ENCODE data around the gene PAPPA2. TPM values are rescaled to one million over a fixed set of nuclear protein-coding genes. Genes with fewer than 3 reads are reported as not detected.
A peak's percentile ranks its signal among the peaks of the same experiment; 100 is the strongest.

PAPPA2 gene
- total RNA-seq, 3 donors from 2014 or later (not counting 1 experiment from before 2014, with no cell fraction given): 0.48 TPM; not detected in 2

- no peak for ATAC-seq
- H3K4me3 Mint-ChIP-seq: no peak overlapping the region
- H3K27ac ChIP-seq (ENCODE audit: low read length): no peak overlapping the region
- H3K9me3 ChIP-seq (ENCODE audit: control insufficient read depth, insufficient read depth, low read length): no peaks in the 10 kb centered on the region
- TF ChIP-seq, protein P1, sequence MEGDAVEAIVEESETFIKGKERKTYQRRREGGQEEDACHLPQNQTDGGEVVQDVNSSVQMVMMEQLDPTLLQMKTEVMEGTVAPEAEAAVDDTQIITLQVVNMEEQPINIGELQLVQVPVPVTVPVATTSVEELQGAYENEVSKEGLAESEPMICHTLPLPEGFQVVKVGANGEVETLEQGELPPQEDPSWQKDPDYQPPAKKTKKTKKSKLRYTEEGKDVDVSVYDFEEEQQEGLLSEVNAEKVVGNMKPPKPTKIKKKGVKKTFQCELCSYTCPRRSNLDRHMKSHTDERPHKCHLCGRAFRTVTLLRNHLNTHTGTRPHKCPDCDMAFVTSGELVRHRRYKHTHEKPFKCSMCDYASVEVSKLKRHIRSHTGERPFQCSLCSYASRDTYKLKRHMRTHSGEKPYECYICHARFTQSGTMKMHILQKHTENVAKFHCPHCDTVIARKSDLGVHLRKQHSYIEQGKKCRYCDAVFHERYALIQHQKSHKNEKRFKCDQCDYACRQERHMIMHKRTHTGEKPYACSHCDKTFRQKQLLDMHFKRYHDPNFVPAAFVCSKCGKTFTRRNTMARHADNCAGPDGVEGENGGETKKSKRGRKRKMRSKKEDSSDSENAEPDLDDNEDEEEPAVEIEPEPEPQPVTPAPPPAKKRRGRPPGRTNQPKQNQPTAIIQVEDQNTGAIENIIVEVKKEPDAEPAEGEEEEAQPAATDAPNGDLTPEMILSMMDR (IDR thresholded peaks at IDR 0.05): no peak
- no peak overlapping the region for H3K4me3 ChIP-seq (ENCODE audit: low read length)
- no peaks in the 10 kb centered on the region for H3K27me3 Mint-ChIP-seq (ENCODE audit: low read depth in 2 of 2)
- H3K4me1 ChIP-seq (ENCODE audit: control insufficient read depth, insufficient read depth, low read length): no peaks in the 10 kb centered on the region
- no peak for DNase-seq
- H3K27ac Mint-ChIP-seq: no peak overlapping the region
- H3K27me3 ChIP-seq (ENCODE audit: control insufficient read depth, insufficient read depth, low read length): no peaks in the 10 kb centered on the region
- no peaks in the 10 kb centered on the region for H3K36me3 ChIP-seq (ENCODE audit: control insufficient read depth, insufficient read depth, low read length)
- 89% methylated on average over 13 of the region's 13 CpGs for WGBS (ENCODE audit: insufficient coverage)
- no peaks in the 10 kb centered on the region for H3K4me1 Mint-ChIP-seq
- no peaks in the 10 kb centered on the region for H3K36me3 Mint-ChIP-seq
- no peaks in the 10 kb centered on the region for H3K9me3 Mint-ChIP-seq
- intact Hi-C loops (cut with micrococcal nuclease): loop anchor here (5.0 kb wide), 1 partner anchor 1728 kb away; no protein-coding TSS in a partner anchor
Observed at GRCh38 chr1:176879784-176880620, 417.0 kb downstream of the PAPPA2 start.

DNA sequence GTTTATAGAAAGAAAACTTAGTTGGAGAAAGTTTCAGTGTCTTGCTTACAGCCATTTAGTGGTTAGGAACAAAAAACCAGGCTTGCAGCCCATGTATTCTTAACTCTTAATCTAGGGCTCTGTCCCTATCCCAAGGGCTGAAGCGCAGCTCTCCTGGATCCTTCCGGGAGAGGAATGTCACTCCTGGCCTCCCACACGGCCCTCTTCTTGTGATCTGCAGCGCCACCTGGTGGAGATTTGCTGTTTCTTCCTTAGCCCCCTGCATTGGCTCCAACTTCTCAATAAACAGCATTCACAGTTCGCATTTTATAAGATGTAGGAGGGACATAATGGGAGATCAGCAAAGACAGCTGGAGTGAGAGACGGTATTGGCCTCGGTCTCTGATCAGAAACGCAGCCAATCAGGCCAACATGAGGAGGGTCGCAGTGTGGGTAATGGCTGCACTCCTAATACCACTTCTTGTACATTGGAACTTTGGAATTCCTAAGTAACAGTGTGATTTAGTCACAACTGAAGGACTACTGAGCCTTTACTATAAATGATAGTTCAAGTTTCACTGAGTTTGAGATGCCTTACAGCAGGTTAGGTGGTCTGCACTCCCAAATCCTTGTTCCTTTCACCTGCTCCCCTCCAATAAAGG, 418.1 kb downstream of the PAPPA2 start:
- Mint-ChIP-seq H3K27me3 (ENCODE audit: low read depth in 2 of 2) (peaks cover 0 to 3% of the 10 kb centered on the region in 2 donors), H3K36me3 (no peaks in the 10 kb centered on the region), H3K27ac (no peak overlapping the region), H3K4me1 (no peaks in the 10 kb centered on the region), H3K4me3 (no peak overlapping the region), H3K9me3 (no peaks in the 10 kb centered on the region)
- H3K4me3 ChIP-seq (ENCODE audit: low read length): no peak overlapping the region
- H3K4me1 ChIP-seq (ENCODE audit: control insufficient read depth, insufficient read depth, low read length): no peaks in the 10 kb centered on the region
- 26% methylated on average over 8 of the region's 9 CpGs for WGBS (ENCODE audit: insufficient coverage)
- DNase-seq (peak; percentile 25 to 44), ATAC-seq (no peak)
- no peaks in the 10 kb centered on the region for H3K9me3 ChIP-seq (ENCODE audit: control insufficient read depth, insufficient read depth, low read length)
- H3K27ac ChIP-seq (ENCODE audit: low read length): no peak overlapping the region
- intact Hi-C loops (cut with micrococcal nuclease): loop anchor here (5.0 kb wide), 1 partner anchor 1729 kb away; no protein-coding TSS in a partner anchor
- H3K36me3 ChIP-seq (ENCODE audit: control insufficient read depth, insufficient read depth, low read length): no peaks in the 10 kb centered on the region
- no peaks in the 10 kb centered on the region for H3K27me3 ChIP-seq (ENCODE audit: control insufficient read depth, insufficient read depth, low read length)
- TF ChIP-seq, protein P1 (IDR thresholded peaks at IDR 0.05): peak; percentile 53

- Histone ChIP-seq H3K4me3 (ENCODE audit: low read length) (no peak overlapping the region), H3K9me3 (ENCODE audit: control insufficient read depth, insufficient read depth, low read length) (no peaks in the 10 kb centered on the region), H3K36me3 (ENCODE audit: control insufficient read depth, insufficient read depth, low read length) (no peaks in the 10 kb centered on the region), H3K4me1 (ENCODE audit: control insufficient read depth, insufficient read depth, low read length) (no peaks in the 10 kb centered on the region), H3K27ac (ENCODE audit: low read length) (no peak overlapping the region), H3K27me3 (ENCODE audit: control insufficient read depth, insufficient read depth, low read length) (no peaks in the 10 kb centered on the region)
- WGBS (ENCODE audit: insufficient coverage): 63% methylated on average over 4 of the region's 4 CpGs
- TF ChIP-seq, protein P1 (IDR thresholded peaks at IDR 0.05): no peak
- Mint-ChIP-seq H3K27ac (no peak overlapping the region), H3K27me3 (ENCODE audit: low read depth in 2 of 2) (peaks cover 0 to 3% of the 10 kb centered on the region in 2 donors), H3K4me1 (no peaks in the 10 kb centered on the region), H3K36me3 (no peaks in the 10 kb centered on the region), H3K9me3 (peaks cover 0 to 3% of the 10 kb centered on the region in 2 donors), H3K4me3 (no peak overlapping the region)
- ATAC-seq: no peak
- no peak for DNase-seq
- intact Hi-C loops (cut with micrococcal nuclease): loop anchor here (5.0 kb wide), 1 partner anchor 1732 kb away; no protein-coding TSS in a partner anchor
Observed at GRCh38 chr1:176884286-176884685, 421.3 kb downstream of the PAPPA2 start.

All from natural killer cell (primary cell).